Panc1 (cell line): ENCODE measurements around the gene LRP1B. TPM values are rescaled to one million over a fixed set of nuclear protein-coding genes. Genes with fewer than 3 reads are reported as not detected.

ENCODE experiments used
- ATAC-seq: fragments of 200-7000 bp; cut with Tn5 transposase; 2 replicates; pipeline ENCODE4 v1.9.1; 2020; ENCODE audit warnings: mild to moderate bottlenecking, moderate library complexity
- BruUV-seq: library from RNA; stranded (reverse); fragments of 400-500 nt; replicated peaks from 2 replicates; lab custom pipeline; 2021; lab: Mats Ljungman, UMichigan
- CTCF ChIA-PET: fragments of 300-600 bp; sonication (Branson Sonifier 250); formaldehyde crosslinking; loops from one replicate; lab custom pipeline; 2022; ENCODE audit warnings: antibody characterized with exemption; lab: Charles Lee
- POLR2A ChIA-PET: fragments of 300-600 bp; sonication (Branson Sonifier 250); formaldehyde crosslinking; loops from one replicate; lab custom pipeline; 2022; ENCODE audit warnings: antibody characterized with exemption; lab: Charles Lee
- DNase-seq: peaks from one replicate; pipeline ENCODE4 v3.0.0-alpha.2; 2010; ENCODE audit warnings: low read depth, low spot score
- H3K27ac ChIP-seq: 2 replicates; pipeline ENCODE4 v1.5.1; 2011; ENCODE audit warnings: mild to moderate bottlenecking, low read length, inconsistent platforms
- H3K27me3 ChIP-seq: fragments of 200-500 bp; sonication (Bioruptor generic); 2 replicates; pipeline ENCODE4 v1.6.0; 2014; ENCODE audit warnings: low read length, inconsistent platforms; ENCODE audit not compliant: control insufficient read depth, insufficient read depth
- H3K36me3 ChIP-seq: fragments of 200-500 bp; sonication (Bioruptor generic); 2 replicates; pipeline ENCODE4 v1.5.1; 2014; ENCODE audit warnings: inconsistent platforms, mild to moderate bottlenecking, low read length, moderate library complexity; ENCODE audit not compliant: control insufficient read depth, insufficient read depth
- H3K4me1 ChIP-seq: 2 replicates; pipeline ENCODE4 v1.5.1; 2011; ENCODE audit warnings: inconsistent platforms, mild to moderate bottlenecking, low read length, moderate library complexity; ENCODE audit not compliant: control insufficient read depth, insufficient read depth
- H3K4me3 ChIP-seq, 2 experiments: 2 replicates each; pipeline ENCODE4 v1.5.1; 2011 to 2012; ENCODE audit warnings: low read depth in 2 of 2, low read length in 2 of 2, mild to moderate bottlenecking in 2 of 2, inconsistent platforms in 1 of 2, moderate library complexity in 1 of 2
- H3K9me3 ChIP-seq: fragments of 200-500 bp; sonication (Bioruptor generic); 2 replicates; pipeline ENCODE4 v1.5.1; 2014; ENCODE audit warnings: low read depth, mild to moderate bottlenecking, inconsistent platforms, low read length, moderate library complexity; ENCODE audit not compliant: control insufficient read depth, insufficient read depth
- POLR2AphosphoS5 ChIP-seq: IDR thresholded peaks from 2 replicates; pipeline ENCODE4 v1.6.1; 2012; ENCODE audit warnings: mild to moderate bottlenecking, low read depth, low read length, moderate library complexity
- REST ChIP-seq, 2 experiments: IDR thresholded peaks; 2 replicates each; pipeline ENCODE4 v1.6.1; 2011 to 2012; ENCODE audit warnings: low read depth in 2 of 2, control low read depth in 1 of 2, low read length in 1 of 2, mild to moderate bottlenecking in 1 of 2, moderate library complexity in 1 of 2; ENCODE audit not compliant: insufficient read depth in 1 of 2
- SIN3A ChIP-seq: IDR thresholded peaks from 2 replicates; pipeline ENCODE4 v1.6.1; 2012; ENCODE audit warnings: low read depth, mild to moderate bottlenecking, low read length, moderate library complexity, borderline replicate concordance; ENCODE audit not compliant: insufficient read depth
- TCF7L2 ChIP-seq: IDR thresholded peaks from 2 replicates; pipeline ENCODE4 v1.6.1; 2011; ENCODE audit warnings: mild to moderate bottlenecking, low read depth, low read length, inconsistent platforms
- in situ Hi-C: cut with HindIII; loops from 2 replicates; pipeline ENCODE4 v1.10.0; 2016; ENCODE audit warnings: low sequenced_read_pairs, low pct_unique_long_range_greater_than_20kb
- intact Hi-C: fragments of 100-400 bp; cut with micrococcal nuclease; formaldehyde crosslinking; loops from one replicate; pipeline ENCODE4 v1.10.0; 2022; ENCODE audit not compliant: unreplicated experiment
- total RNA-seq: library from RNA; stranded (reverse); gene quantifications from one replicate; pipeline ENCODE4 v1.2.1, GENCODE V29; 2021; ENCODE audit not compliant: unreplicated experiment
- TF ChIP-seq, protein P1 (sequence below): fragments of 450-650 bp; IDR thresholded peaks from 2 replicates; pipeline ENCODE4 v1.5.1; 2017; ENCODE audit warnings: mild to moderate bottlenecking

LRP1B gene
- total RNA-seq, 1 experiment from 2014 or later = 0.54 TPM

- Histone ChIP-seq H3K4me3 (no peak overlapping the region), H3K9me3 (no peaks in the 10 kb centered on the region), H3K27ac (no peak overlapping the region), H3K4me1 (no peaks in the 10 kb centered on the region), H3K27me3 (no peaks in the 10 kb centered on the region), H3K36me3 (no peaks in the 10 kb centered on the region)
- intact Hi-C loops (no loop called here), in situ Hi-C loops (no loop called here)
- TF ChIP-seq, protein P1, sequence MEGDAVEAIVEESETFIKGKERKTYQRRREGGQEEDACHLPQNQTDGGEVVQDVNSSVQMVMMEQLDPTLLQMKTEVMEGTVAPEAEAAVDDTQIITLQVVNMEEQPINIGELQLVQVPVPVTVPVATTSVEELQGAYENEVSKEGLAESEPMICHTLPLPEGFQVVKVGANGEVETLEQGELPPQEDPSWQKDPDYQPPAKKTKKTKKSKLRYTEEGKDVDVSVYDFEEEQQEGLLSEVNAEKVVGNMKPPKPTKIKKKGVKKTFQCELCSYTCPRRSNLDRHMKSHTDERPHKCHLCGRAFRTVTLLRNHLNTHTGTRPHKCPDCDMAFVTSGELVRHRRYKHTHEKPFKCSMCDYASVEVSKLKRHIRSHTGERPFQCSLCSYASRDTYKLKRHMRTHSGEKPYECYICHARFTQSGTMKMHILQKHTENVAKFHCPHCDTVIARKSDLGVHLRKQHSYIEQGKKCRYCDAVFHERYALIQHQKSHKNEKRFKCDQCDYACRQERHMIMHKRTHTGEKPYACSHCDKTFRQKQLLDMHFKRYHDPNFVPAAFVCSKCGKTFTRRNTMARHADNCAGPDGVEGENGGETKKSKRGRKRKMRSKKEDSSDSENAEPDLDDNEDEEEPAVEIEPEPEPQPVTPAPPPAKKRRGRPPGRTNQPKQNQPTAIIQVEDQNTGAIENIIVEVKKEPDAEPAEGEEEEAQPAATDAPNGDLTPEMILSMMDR = no peak
- no peak for TF ChIP-seq REST (IDR thresholded peaks at IDR 0.05; ENCODE audit: insufficient read depth in 1 of 2, low read depth in 2 of 2, low read length in 1 of 2)
- TF ChIP-seq TCF7L2 = no peak
- no peak for TF ChIP-seq POLR2AphosphoS5
- TF ChIP-seq SIN3A = no peak
- ChIA-PET CTCF (no interaction called here), POLR2A (no interaction called here)
- no peak for ATAC-seq
- BruUV-seq = no TSS peak
- DNase-seq = no peak
Measured at GRCh38 chr2:141498561-141498960, 632.3 kb downstream of the LRP1B start.

DNA sequence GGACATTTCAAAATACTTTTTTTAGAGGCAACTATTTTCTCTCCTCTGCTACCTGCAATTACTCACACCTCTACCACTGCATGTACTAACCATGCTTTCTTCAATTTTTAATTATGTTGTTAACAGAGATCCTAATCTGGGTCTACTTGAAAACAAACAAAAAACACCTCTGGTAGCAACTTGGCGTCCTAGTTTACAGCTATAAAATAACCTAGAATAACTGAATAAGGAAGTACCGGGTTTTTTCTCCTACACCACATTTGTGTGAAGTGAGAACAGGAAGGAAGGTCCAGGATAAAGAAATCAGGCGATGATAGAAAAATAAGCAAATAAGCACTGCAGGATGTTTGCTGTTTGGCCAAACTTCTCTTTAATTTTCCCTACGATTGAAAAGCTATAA is 633.5 kb downstream of the LRP1B start:
- ChIA-PET POLR2A (no interaction called here), CTCF (no interaction called here)
- no peak overlapping the region for H3K4me3 ChIP-seq
- in situ Hi-C loops (no loop called here), intact Hi-C loops (no loop called here)
- ATAC-seq = no peak
- H3K36me3 ChIP-seq = no peaks in the 10 kb centered on the region
- H3K27me3 ChIP-seq = no peaks in the 10 kb centered on the region
- H3K9me3 ChIP-seq = no peaks in the 10 kb centered on the region
- H3K27ac ChIP-seq = no peak overlapping the region
- no TSS peak for BruUV-seq
- H3K4me1 ChIP-seq = no peaks in the 10 kb centered on the region
- no peak for TF ChIP-seq SIN3A
- TF ChIP-seq REST (IDR thresholded peaks at IDR 0.05; ENCODE audit: insufficient read depth in 1 of 2, low read depth in 2 of 2, low read length in 1 of 2) = no peak
- no peak for TF ChIP-seq POLR2AphosphoS5
- TF ChIP-seq, protein P1 = no peak
- TF ChIP-seq TCF7L2 = no peak
- no peak for DNase-seq
